ENCODE measurements around the gene TTC7B. TPM values are rescaled to one million over a fixed set of nuclear protein-coding genes. Genes with fewer than 3 reads are reported as not detected.

TTC7B gene
- total and polyA plus RNA-seq, 10 of the 15 experiments (the other 5 are each of a cell fraction or from before 2014, with no cell fraction given), result under 0.01 to 1.1 (median 0.26) TPM; not detected in 2

- TF ChIP-seq E2F8 (IDR thresholded peaks at IDR 0.05; ENCODE audit: low read depth, partially characterized antibody) (no peak), HDAC2 (IDR thresholded peaks at IDR 0.05) (no peak), RB1 (IDR thresholded peaks at IDR 0.05; ENCODE audit: borderline replicate concordance) (no peak), SIN3A (IDR thresholded peaks at IDR 0.05; ENCODE audit: low read depth, low read length) (no peak), IRF5 (IDR thresholded peaks at IDR 0.05; ENCODE audit: borderline replicate concordance) (no peak)
Observed at GRCh38 chr14:90652626-90653025, 163.6 kb downstream of the TTC7B start (continued).

- Histone ChIP-seq H3K27me3 (replicated peaks in 1 of 2; ENCODE audit: control insufficient read depth in 2 of 2, insufficient read depth in 2 of 2, low read length in 1 of 2) (peaks cover 0 to 6% of the 10 kb centered on the region in 2 experiments; a peak in 2 of 4 replicates), H3K79me2 (ENCODE audit: control insufficient read depth, insufficient read depth, low read length) (no peaks in the 10 kb centered on the region), H4K20me1 (ENCODE audit: control insufficient read depth, insufficient read depth) (no peaks in the 10 kb centered on the region; the same call in 1 of the 2 replicates), H3K4me1 (ENCODE audit: control insufficient read depth, insufficient read depth, low read length) (no peaks in the 10 kb centered on the region), H3K9me3 (replicated peaks; ENCODE audit: control insufficient read depth, insufficient read depth, low read length) (no peaks in the 10 kb centered on the region), H3K4me2 (ENCODE audit: control insufficient read depth, insufficient read depth) (no peak overlapping the region), H3K27ac (ENCODE audit: control insufficient read depth, insufficient read depth) (no peak overlapping the region), H3K36me3 (ENCODE audit: control insufficient read depth in 2 of 2, insufficient read depth in 2 of 2, low read length in 1 of 2) (no peaks in the 10 kb centered on the region), H3K4me3 (no peak overlapping the region), H3K9ac (ENCODE audit: control insufficient read depth, insufficient read depth, low read length) (no peak overlapping the region), H2AFZ (ENCODE audit: control insufficient read depth, low read depth, low read length) (no peak overlapping the region)
- WGBS (ENCODE audit: insufficient coverage, insufficient replicate concordance, low lambda C conversion rate, missing lambda C conversion rate), result 39% methylated on average over 7 of the region's 9 CpGs
- ATAC-seq (no peak), FAIRE-seq (no peak), DNase-seq (ENCODE audit: low read depth, low spot score) (no peak)
- SMC1A ChIA-PET (ENCODE audit: uncharacterized antibody, unreplicated experiment), result no interaction called here
- POLR2A ChIA-PET, result interaction anchor here (0.6 kb wide), 1 partner anchor 1190 kb away, joined by 4 read pairs; no protein-coding TSS in a partner anchor
- intact Hi-C loops (cut with micrococcal nuclease; ENCODE audit: unreplicated experiment), result no loop called here
- BruUV-seq (replicated peaks), result no TSS peak
- in situ Hi-C loops (cut with MboI), result no loop called here
- RAD21 ChIA-PET (ENCODE audit: unreplicated experiment), result interaction anchor here (0.7 kb wide), 1 partner anchor 269 kb away, joined by 4 read pairs; no protein-coding TSS in a partner anchor
- CTCF ChIA-PET, result no interaction called here
- TF ChIP-seq POU2F2 (IDR thresholded peaks at IDR 0.05; ENCODE audit: borderline replicate concordance, low read depth, low read length) (no peak), STAT3 (IDR thresholded peaks at IDR 0.05; ENCODE audit: low read depth, low read length) (no peak), ZBTB11 (CRISPR knock-in tag; IDR thresholded peaks at IDR 0.05) (no peak), NFXL1 (IDR thresholded peaks at IDR 0.05; ENCODE audit: borderline replicate concordance) (no peak), ESRRA (IDR thresholded peaks at IDR 0.05; ENCODE audit: low read length) (no peak), GATAD2B (conservative IDR thresholded peaks at IDR 0.05; ENCODE audit: low read depth) (no peak), SIN3A (IDR thresholded peaks at IDR 0.05; ENCODE audit: low read depth, low read length) (no peak)
Observed at GRCh38 chr14:90651976-90652560, 164.2 kb downstream of the TTC7B start.
